ENCODE data around the gene PDZRN3. TPM values are rescaled to one million over a fixed set of nuclear protein-coding genes. Genes with fewer than 3 reads are reported as not detected.

PDZRN3 gene
- total RNA-seq, 2 experiments from 2014 or later: not detected

DNA sequence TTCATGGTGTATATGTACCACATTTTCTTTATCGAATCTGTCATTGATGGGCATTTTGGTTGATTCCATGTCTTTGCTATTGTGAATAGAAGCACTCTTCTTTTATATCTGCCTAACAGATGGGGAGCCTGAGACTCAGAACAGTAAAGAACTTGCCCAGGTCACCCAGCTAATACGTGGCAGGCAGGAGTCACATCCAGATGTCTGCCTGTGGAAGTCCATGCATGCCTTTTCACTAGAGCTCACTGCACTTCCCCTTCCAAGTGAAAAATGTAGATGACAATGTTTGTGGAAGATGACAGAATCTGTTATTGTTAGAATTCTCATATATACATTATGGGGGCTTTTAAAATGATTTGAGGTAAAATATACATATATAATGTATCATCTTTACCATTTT lies 165.0 kb downstream of the PDZRN3 start:
- Mint-ChIP-seq H3K27ac (no peak overlapping the region), H3K36me3 (ENCODE audit: low read depth) (no peaks in the 10 kb centered on the region), H3K4me3 (no peak overlapping the region), H3K27me3 (peaks cover 1% of the 10 kb centered on the region), H3K9me3 (no peaks in the 10 kb centered on the region), H3K4me1 (ENCODE audit: low read depth) (no peaks in the 10 kb centered on the region)
- TF ChIP-seq, protein P1, sequence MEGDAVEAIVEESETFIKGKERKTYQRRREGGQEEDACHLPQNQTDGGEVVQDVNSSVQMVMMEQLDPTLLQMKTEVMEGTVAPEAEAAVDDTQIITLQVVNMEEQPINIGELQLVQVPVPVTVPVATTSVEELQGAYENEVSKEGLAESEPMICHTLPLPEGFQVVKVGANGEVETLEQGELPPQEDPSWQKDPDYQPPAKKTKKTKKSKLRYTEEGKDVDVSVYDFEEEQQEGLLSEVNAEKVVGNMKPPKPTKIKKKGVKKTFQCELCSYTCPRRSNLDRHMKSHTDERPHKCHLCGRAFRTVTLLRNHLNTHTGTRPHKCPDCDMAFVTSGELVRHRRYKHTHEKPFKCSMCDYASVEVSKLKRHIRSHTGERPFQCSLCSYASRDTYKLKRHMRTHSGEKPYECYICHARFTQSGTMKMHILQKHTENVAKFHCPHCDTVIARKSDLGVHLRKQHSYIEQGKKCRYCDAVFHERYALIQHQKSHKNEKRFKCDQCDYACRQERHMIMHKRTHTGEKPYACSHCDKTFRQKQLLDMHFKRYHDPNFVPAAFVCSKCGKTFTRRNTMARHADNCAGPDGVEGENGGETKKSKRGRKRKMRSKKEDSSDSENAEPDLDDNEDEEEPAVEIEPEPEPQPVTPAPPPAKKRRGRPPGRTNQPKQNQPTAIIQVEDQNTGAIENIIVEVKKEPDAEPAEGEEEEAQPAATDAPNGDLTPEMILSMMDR (IDR thresholded peaks at IDR 0.05): no peak
- DNase-seq: no peak
- ATAC-seq: no peak
- intact Hi-C loops (cut with micrococcal nuclease): no loop called here
- ChIA-PET POLR2A (no interaction called here), CTCF (no interaction called here)

DNA sequence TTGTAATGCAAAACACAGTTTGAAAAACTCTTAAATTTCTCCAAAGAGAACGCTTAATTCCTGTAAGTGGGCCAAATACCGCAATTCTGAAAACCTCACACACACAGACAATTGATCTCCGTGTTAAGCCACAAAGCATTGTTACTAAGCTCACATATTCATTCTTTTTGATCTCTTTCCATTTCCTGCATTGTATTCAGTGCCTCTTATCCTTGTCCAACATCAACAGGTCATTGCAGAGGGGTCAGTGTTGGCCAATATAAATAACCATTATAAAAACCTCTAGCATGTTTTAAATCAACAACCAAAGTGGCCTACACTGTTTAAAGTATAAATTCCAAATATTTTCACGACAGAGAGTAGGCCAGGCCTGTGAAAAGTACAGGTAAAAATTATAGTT lies 171.1 kb downstream of the PDZRN3 start:
- Mint-ChIP-seq H3K27ac (no peak overlapping the region), H3K4me3 (no peak overlapping the region), H3K27me3 (peaks cover 2% of the 10 kb centered on the region), H3K9me3 (no peaks in the 10 kb centered on the region), H3K36me3 (ENCODE audit: low read depth) (no peaks in the 10 kb centered on the region), H3K4me1 (ENCODE audit: low read depth) (no peaks in the 10 kb centered on the region)
- ATAC-seq (no peak), DNase-seq (no peak)
- intact Hi-C loops (cut with micrococcal nuclease): no loop called here
- POLR2A ChIA-PET: no interaction called here
- CTCF ChIA-PET: no interaction called here
- TF ChIP-seq, protein P1 (IDR thresholded peaks at IDR 0.05): no peak

DNA sequence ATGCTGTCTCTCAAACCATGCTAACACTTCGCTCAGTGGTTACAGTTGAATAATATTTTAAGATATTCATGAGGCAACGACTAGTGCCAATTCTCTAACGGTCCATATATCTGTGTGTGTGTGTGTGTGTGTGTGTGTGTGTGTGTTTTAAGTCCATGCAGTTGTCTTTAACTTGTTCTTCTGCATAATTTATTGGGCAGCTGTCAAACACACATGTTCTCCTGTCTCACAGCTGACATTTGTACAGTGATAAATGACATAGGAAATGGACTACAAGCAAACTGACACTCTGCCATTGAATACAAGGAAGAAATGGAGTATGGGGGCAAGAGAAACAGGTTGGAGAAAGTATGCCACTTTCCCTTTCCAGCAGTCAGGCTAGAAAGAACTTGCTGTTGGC lies 172.0 kb downstream of the PDZRN3 start:
- no peaks in the 10 kb centered on the region for H3K36me3 Mint-ChIP-seq (ENCODE audit: low read depth)
- H3K4me1 Mint-ChIP-seq (ENCODE audit: low read depth): no peaks in the 10 kb centered on the region
- peaks cover 2% of the 10 kb centered on the region for H3K27me3 Mint-ChIP-seq
- TF ChIP-seq, protein P1 (IDR thresholded peaks at IDR 0.05): no peak
- H3K9me3 Mint-ChIP-seq: no peaks in the 10 kb centered on the region
- no peak overlapping the region for H3K4me3 Mint-ChIP-seq
- no peak overlapping the region for H3K27ac Mint-ChIP-seq
- DNase-seq: no peak
- ChIA-PET POLR2A (no interaction called here), CTCF (no interaction called here)
- ATAC-seq: no peak
- intact Hi-C loops (cut with micrococcal nuclease): no loop called here

DNA sequence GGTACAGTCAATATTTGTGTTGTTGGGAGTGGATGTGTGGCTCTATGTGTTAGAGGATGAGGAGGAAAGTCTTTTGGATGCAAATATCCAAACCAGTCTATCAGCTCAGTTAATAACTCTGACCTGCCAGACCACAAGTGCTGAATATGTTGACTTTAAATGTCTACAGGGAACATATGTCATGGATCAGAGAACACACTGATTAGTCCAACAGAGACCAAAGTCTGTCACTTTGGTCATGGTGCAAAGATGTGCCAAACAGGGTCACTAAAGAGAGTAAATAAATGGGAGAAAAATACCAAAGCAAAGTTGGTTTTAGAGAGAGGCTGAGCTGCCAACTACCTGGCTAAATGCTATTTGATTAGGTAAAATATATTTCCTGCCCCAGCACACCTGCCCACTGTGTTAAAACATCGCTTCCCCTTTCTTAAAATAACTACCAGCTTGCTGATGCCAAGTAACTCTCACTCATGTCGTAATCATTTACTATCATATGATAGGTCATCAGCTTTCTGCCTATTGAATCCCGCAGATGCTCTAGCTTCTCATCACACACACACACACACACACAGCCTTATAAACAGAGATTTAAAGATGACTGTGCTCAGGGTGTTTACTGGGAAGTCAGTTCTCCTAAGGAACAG lies 173.3 kb downstream of the PDZRN3 start:
- ATAC-seq (no peak), DNase-seq (no peak)
- ChIA-PET POLR2A (no interaction called here), CTCF (no interaction called here)
- H3K27me3 Mint-ChIP-seq: peaks cover 2% of the 10 kb centered on the region
- H3K9me3 Mint-ChIP-seq: no peaks in the 10 kb centered on the region
- intact Hi-C loops (cut with micrococcal nuclease): no loop called here
- H3K4me3 Mint-ChIP-seq: no peak overlapping the region
- no peaks in the 10 kb centered on the region for H3K36me3 Mint-ChIP-seq (ENCODE audit: low read depth)
- H3K4me1 Mint-ChIP-seq (ENCODE audit: low read depth): no peaks in the 10 kb centered on the region
- TF ChIP-seq, protein P1 (IDR thresholded peaks at IDR 0.05): no peak
- no peak overlapping the region for H3K27ac Mint-ChIP-seq

DNA sequence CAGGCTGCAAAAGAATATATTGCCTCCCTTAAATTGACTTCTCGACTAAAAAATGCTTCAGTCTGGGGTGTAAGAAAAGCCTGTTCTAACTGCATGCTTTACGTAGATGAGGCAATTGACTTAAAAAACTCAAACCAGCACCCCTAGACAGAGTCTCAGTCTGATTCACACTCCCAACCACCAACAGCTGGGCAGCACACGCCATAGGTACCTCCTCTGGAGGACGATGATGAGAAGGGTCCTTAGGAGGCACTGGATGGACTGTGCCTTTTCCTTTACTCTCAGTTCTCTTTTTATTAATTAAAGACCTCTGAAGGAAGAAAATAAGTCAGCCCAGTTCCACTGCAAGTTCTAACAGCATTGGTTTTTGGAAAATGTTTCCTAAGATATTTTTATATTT lies 175.0 kb downstream of the PDZRN3 start:
- H3K27me3 Mint-ChIP-seq: peaks cover 2% of the 10 kb centered on the region
- H3K9me3 Mint-ChIP-seq: no peaks in the 10 kb centered on the region
- TF ChIP-seq, protein P1 (IDR thresholded peaks at IDR 0.05): no peak
- ChIA-PET CTCF (no interaction called here), POLR2A (no interaction called here)
- no peak overlapping the region for H3K27ac Mint-ChIP-seq
- H3K4me3 Mint-ChIP-seq: no peak overlapping the region
- ATAC-seq (no peak), DNase-seq (no peak)
- H3K4me1 Mint-ChIP-seq (ENCODE audit: low read depth): no peaks in the 10 kb centered on the region
- intact Hi-C loops (cut with micrococcal nuclease): no loop called here
- H3K36me3 Mint-ChIP-seq (ENCODE audit: low read depth): no peaks in the 10 kb centered on the region

All from activated CD8-positive, alpha-beta T cell treated with anti-CD3 and anti-CD28 coated beads for 36 hours (primary cell).